ENCODE results near the gene TMOD3. TPM values are rescaled to one million over a fixed set of nuclear protein-coding genes. Genes with fewer than 3 reads are reported as not detected.

Gene TMOD3
- total RNA-seq, 1 experiment from 2014 or later = 94.6 TPM

GRCh38 chr15:51842265-51842664, 12.8 kb downstream of the TMOD3 start:
- no peaks in the 10 kb centered on the region for H3K9me3 Mint-ChIP-seq (ENCODE audit: unreplicated experiment)
- peaks cover 62% of the 10 kb centered on the region for H3K4me1 Mint-ChIP-seq (ENCODE audit: insufficient read depth, unreplicated experiment)
- intact Hi-C loops (cut with micrococcal nuclease) = no loop called here
- ChIA-PET POLR2A (interaction anchor here (0.7 to 4.4 kb wide), 10 partner anchors 9 to 154 kb away, joined by 3 to 51 read pairs (median 9); partner anchors contain the start of gene TMOD3), CTCF (interaction anchor here (0.6 to 1.0 kb wide), 3 partner anchors 46 to 192 kb away, joined by 3 to 5 read pairs (median 3); no protein-coding TSS in a partner anchor)
- no peak for TF ChIP-seq CTCF (IDR thresholded peaks at IDR 0.05; ENCODE audit: unreplicated experiment)
- peak overlapping the region; percentile 69 for H3K27ac Mint-ChIP-seq (ENCODE audit: low read depth, unreplicated experiment)
- DNase-seq (ENCODE audit: unreplicated experiment) = no peak
- H3K27me3 Mint-ChIP-seq (ENCODE audit: insufficient read depth, unreplicated experiment) = no peaks in the 10 kb centered on the region
- no TSS peak for BruUV-seq (replicated peaks)
- H3K36me3 Mint-ChIP-seq (ENCODE audit: insufficient read depth, unreplicated experiment) = peaks cover 5% of the 10 kb centered on the region
- no peak overlapping the region for H3K4me3 Mint-ChIP-seq (ENCODE audit: unreplicated experiment)

- BruUV-seq (replicated peaks) = no TSS peak
- intact Hi-C loops (cut with micrococcal nuclease) = no loop called here
- Mint-ChIP-seq H3K27ac (ENCODE audit: low read depth, unreplicated experiment) (peak overlapping the region; percentile 69), H3K4me1 (ENCODE audit: insufficient read depth, unreplicated experiment) (peaks cover 54% of the 10 kb centered on the region), H3K9me3 (ENCODE audit: unreplicated experiment) (no peaks in the 10 kb centered on the region), H3K4me3 (ENCODE audit: unreplicated experiment) (peak overlapping the region; percentile 9), H3K36me3 (ENCODE audit: insufficient read depth, unreplicated experiment) (peaks cover 5% of the 10 kb centered on the region), H3K27me3 (ENCODE audit: insufficient read depth, unreplicated experiment) (no peaks in the 10 kb centered on the region)
- TF ChIP-seq CTCF (IDR thresholded peaks at IDR 0.05; ENCODE audit: unreplicated experiment) = no peak
- ChIA-PET CTCF (interaction anchor here (0.6 to 1.0 kb wide), 7 partner anchors 22 to 224 kb away, joined by 3 to 5 read pairs (median 3); no protein-coding TSS in a partner anchor), POLR2A (interaction anchor here (0.6 to 4.4 kb wide), 14 partner anchors 9 to 197 kb away, joined by 3 to 51 read pairs (median 5); partner anchors contain the start of gene TMOD3)
- peak; percentile 75 for DNase-seq (ENCODE audit: unreplicated experiment)
Observed at GRCh38 chr15:51842852-51843737, 13.6 kb downstream of the TMOD3 start.

- POLR2A ChIA-PET = interaction anchor here (1.1 to 4.4 kb wide), 10 partner anchors 9 to 194 kb away, joined by 3 to 51 read pairs (median 6); partner anchors contain the start of gene TMOD3
- TF ChIP-seq CTCF (IDR thresholded peaks at IDR 0.05; ENCODE audit: unreplicated experiment) = no peak
- H3K4me1 Mint-ChIP-seq (ENCODE audit: insufficient read depth, unreplicated experiment) = peaks cover 58% of the 10 kb centered on the region
- DNase-seq (ENCODE audit: unreplicated experiment) = no peak
- intact Hi-C loops (cut with micrococcal nuclease) = no loop called here
- no TSS peak for BruUV-seq (replicated peaks)
- H3K27ac Mint-ChIP-seq (ENCODE audit: low read depth, unreplicated experiment) = peak overlapping the region; percentile 93
- H3K27me3 Mint-ChIP-seq (ENCODE audit: insufficient read depth, unreplicated experiment) = no peaks in the 10 kb centered on the region
- peak overlapping the region; percentile 28 for H3K4me3 Mint-ChIP-seq (ENCODE audit: unreplicated experiment)
- H3K36me3 Mint-ChIP-seq (ENCODE audit: insufficient read depth, unreplicated experiment) = peaks cover 17% of the 10 kb centered on the region
- peaks cover 7% of the 10 kb centered on the region for H3K9me3 Mint-ChIP-seq (ENCODE audit: unreplicated experiment)
- CTCF ChIA-PET = interaction anchor here (0.6 to 1.5 kb wide), 5 partner anchors 9 to 519 kb away, joined by 3 to 4 read pairs (median 3); no protein-coding TSS in a partner anchor
Observed at GRCh38 chr15:51844747-51845426, 15.4 kb downstream of the TMOD3 start.
